Glomerular visceral epithelial cell (primary cell): Measurements from ENCODE around the gene AGAP1.
A peak's percentile ranks its signal among the peaks of the same experiment; 100 is the strongest.
"Not testable (repeated sequence)": the region's sequence is repeated elsewhere in the genome, so short reads cannot be mapped to it uniquely, and the experiment has no call there.

Experiments used
- DNase-seq: peaks from one replicate; pipeline ENCODE4 v3.0.0-alpha.2; 2016; ENCODE audit errors: extremely low spot score

The AGAP1 gene

DNA sequence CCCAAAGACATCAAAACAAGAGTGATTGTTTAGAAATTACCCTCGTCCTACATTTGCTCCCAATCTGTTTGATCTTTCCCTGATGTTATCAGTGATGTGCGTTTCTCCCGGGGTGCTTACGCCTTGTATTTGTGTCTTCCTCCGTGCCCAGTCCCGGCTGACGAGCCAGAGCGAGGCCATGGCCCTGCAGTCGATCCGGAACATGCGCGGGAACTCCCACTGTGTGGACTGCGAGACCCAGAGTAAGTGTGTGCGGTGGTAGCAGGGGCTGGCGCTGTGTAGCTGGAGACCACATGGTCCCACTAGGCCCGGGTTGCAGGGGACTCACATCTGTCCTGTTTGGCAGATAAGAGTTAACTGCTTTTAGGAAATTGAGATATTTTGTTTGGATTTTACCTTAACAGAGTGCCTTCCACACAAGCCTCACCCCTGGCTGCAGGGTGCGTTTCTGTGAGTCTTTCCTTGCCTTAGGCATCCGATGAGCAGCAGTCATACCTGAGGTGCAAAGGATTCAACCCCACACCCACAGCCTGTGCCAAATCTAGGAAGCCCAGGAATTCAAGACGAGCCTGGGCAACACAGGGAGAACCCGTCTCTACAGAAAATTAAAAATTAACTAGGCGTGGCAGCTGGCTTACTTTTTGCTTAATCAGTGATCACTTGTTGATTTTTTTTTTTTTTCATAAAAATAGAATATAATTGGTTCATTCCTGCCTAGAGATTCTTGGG lies 546.9 kb downstream of the AGAP1 start:
- DNase-seq, result peak; percentile 17

DNA sequence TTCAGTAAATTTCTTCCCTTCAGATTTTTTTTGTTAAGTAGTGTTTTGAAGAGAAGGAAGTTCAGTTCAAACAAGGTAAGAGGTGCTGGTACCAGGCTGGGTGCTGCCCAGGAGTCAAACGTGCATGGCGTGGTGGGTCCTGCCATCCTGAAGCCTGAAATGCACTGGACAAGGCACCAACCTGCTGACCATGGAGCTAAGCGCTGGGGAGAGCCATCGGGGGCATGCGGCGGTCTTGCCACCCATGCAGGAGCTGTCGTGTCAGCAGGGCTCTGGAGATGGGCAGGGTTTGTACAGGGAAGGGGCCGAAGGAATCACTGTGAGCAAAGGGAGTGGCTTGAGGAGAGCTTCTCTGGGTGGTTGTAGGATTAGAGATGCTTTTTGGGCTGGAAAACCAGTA lies 547.8 kb downstream of the AGAP1 start:
- no peak for DNase-seq

DNA sequence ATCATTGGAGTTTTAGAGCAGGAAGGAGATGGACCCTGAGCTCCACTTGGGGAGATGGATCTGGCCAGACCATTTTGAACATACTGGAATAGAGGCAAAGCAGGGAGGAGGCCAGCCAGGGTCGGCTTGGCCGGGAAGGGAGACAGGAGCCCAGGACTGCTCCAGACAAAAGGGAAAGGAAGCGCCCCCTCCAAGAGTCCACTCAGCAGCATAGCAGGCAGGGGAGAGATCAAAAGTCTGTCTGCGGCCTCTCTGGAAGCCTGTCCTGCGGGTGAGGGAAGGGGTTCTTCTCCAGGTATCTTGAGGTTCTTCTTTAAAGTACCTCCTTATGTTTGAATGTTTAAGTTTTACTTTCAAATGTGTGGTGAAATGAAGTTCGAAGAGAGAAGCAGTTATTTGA lies 548.2 kb downstream of the AGAP1 start:
- no peak for DNase-seq

DNA sequence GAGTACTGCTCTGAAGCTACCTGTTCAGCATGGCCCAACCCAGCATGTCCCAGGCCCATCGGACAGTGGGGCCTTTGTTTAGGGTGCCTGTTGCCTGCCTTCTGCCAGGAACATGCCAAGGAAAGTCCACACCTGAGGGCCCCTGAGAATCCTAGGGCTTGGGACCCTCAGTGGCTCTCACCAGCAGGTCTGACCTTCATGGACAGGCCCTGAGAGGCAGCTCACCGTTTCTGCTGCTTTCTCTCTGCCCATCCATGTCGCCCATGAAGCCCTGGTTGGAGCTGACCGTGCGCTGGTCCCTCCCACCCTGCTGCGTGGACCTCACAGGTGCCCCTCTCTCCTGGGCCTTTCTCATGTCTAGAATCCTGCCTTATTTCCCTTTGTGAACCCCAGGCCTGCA lies 550.3 kb downstream of the AGAP1 start:
- DNase-seq, result no peak

DNA sequence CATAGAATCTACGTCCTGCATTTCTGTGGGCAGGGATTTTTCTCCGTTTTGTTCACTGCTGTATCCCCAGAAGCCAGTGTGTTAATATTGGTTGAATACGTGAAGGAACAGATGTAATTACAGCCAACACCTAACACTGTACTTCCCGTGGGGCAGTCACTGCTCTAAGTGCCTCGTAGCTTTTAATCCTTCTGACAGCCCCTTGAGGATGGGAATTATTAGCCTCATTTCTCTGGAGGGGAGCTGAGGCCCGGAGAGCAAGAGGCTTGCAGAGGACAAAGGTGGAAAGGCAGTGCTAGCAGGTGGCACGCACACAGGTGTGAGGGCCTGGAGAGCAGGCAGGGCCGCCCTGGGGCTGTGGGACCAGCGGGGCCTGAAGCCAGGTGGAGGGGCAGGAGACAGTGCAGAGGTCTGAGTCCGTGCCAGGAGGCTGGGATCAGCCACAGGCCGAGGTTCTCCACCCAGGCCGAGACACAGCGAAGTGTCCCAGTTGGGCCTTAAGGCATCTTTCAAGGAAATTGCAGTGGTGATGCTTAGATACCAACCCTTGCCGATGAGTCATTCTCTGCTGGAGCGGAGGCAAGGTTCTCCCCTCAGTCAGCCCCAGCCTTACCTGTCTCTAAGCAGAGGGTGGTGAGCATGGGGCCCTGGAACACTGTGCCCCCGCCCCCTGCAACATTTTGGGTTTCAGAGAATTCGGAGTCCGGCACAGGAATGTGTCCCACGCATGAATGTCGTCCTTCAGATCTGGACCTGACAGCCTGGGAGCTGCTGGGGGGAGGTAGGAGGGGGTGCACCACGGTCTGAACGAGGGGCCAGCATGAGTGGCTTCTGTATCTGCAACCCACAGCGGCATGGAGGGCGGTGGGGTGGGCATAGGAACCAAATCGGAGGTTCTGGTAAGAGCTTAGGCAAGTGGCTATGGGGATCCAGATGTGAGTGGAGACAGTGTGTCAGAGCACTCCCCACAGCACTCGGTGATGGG lies 551.7 kb downstream of the AGAP1 start:
- no peak for DNase-seq

DNA sequence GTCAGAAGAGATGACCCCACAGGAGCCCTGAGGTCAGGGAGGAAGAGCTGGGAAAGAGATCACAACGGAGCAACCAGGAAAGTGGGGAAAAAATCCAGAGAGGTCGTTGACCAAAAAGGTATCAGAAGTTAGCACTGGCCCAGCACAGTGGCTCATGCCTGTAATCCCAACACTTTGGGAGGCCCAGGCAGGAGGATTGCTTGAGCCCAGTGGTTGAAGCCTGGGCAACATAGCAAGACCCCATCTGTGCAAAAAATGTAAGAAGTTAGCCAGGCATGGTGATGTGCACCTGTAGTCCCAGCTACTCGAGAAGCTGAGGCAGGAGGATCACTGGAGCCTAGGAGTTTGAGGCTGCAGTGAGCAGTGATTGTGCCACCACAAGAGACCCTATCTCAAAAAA lies 552.9 kb downstream of the AGAP1 start:
- DNase-seq, result no peak

DNA sequence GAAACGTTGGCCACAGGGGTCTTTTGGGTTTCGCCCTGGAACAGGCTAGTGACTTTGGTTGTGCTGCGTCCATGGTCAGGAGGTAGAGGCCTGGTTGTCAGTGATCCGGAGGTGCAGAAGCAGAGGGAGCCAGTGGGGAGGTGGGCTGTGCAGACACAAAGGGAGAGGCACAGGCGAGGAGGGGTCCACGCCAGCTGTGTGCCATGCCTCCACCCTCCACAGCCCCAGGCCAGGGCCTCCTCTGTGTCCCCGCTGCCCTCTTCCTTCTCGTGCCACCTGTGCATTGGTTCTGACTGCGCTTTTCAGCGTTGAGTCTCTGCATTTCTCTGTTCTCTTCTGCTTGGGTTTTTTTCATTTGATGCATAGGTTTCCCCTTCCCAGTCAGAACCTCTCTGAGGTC lies 553.3 kb downstream of the AGAP1 start:
- no peak for DNase-seq

DNA sequence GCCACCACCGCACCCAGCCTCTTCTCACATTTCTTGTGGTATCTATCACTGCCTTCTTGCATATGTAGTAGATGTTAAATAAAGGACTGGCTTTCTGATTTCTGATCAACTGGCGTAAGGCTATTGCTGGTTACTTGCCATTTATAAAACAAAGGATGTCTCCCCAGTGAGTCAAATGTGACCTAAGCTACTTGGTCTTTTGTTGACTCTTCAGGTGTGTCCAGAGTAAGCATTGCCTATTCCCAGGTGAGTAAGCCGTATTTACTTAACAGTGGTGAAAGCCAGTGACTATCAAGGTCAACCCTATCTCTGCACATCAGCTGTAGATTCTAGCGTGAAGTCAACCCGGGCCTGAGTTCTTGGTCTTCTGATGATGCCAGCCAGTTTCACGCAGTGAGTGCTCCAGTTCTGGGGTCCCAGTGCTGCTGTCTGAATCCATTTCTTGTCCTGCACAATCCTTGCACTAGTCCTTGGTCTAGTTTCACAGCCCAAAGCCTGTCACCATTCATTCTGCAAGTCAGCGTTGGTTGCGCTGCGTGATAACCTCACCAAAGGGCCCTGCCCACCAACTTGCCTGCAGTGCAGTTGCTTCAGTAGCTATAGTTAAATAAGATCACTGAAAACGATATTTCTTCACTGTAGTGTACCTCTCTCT lies 554.2 kb downstream of the AGAP1 start:
- no peak for DNase-seq

DNA sequence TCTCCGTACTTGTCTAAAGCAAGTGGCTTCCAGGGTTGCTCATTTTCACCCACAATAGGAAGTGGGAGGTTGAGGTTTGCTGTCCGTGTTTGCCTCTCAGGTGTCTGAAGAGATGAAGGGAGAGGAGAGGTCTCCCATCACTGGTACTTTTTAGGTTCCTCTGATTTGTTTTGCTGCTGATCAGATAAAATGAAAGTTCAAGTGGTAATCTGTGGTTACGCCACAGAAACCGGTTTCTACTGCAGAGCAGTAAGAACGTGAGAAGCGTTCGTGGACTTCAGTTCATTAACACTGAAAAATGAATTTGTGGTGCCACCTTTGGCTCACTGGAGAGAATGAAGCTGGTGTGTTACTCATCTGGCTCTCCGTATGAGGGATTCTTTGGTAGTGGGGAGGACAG lies 556.1 kb downstream of the AGAP1 start:
- no peak for DNase-seq

DNA sequence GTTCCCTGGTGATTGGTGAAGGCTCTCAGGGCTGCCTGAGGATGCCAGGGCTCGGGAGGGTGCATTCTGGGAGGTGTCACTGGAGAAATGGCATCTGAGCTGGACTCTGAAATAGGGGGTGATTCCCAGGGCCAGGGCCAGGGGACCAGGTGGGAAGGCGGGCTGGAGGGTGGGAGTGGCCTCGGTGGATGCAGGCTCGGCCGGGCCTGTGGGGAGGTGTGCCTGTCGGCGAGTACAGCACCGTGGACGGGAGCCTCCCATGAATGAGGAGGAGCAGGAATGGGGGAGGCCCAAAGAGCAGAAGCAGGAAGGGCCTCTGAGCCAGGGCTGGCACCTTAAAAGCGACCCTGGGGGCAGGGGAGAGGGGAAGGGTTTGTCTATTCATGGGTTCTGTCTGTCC lies 557.5 kb downstream of the AGAP1 start:
- no peak for DNase-seq

DNA sequence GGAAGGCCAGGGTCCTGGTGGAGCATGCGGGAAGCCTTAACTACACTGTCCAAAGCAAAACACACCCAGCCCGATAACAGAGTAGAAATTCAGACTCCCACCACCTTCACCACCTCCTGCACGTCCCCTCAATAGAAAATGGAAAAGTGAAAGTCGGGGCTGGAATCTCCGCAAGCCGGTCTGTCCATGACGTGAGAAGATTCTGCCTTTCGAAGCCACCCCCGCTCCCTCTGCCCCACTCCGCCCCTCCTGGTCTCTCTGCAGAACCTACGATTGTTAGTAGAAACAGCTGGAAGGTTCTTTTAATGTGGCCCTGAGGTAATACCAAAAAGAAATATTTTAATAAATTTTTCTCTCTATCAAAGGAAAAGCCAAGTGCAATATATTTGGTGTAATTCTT lies 558.0 kb downstream of the AGAP1 start:
- DNase-seq, result no peak

DNA sequence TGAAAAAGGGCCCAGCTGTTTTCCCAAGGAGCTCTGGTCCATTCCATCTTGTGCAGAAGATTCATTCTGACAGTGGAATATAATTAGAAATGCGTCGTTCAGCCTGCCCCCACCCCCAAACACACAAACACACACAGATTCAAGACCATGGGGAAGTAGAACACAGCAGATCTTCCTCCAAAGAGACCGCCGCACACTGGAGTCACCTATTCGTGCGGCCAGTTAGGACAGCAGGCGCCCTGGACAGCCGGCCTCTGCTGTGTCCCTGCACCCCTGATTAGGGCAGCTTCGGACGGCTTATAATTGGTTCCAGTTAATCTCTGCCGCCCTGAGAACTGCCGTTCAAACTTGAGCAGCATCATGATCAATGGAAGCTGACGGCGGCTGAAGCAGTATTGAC lies 558.4 kb downstream of the AGAP1 start:
- no peak for DNase-seq

DNA sequence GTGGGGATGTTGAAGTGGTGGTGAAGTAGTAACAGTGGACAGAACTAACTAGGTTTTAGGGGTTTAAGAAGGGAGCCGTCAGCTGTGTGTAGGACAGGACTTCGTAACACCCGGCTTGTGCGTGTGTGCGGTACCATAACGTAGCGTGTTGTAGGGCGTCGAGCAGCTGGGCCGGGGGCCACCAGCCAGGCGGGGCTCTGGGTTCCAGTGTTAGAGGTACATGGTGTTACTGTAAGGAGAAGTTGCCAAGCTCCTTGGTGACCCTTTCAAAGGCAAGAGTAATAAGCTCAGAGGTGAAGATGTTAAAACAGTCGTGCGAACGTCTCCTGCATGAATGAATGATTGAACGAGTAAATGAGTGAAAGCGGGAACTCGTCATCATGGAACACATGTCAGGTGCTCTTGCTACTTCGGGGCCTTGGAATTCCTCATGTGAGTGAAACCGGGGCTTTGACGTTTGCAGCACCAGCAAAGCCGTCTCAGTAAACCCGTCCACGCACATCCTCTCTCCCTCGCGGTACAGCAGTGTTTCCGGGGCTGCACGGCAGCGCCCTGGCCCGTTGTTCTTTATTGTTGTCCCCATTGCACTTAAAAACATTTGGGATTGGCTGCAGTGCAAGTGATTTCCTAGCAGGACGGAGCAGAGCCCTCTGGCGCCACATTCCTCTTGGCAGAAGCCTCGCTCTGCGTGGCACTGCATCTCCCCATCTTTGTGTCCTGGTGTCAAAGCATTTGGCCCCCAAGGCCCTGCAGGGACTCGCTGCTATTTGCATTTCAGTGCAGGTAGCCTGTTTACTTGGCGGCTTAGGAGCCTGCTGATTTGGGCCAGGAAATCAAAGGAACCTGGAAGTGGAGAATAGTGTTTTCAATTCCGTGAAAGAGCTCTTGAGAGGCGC lies 559.3 kb downstream of the AGAP1 start:
- DNase-seq, result no peak

DNA sequence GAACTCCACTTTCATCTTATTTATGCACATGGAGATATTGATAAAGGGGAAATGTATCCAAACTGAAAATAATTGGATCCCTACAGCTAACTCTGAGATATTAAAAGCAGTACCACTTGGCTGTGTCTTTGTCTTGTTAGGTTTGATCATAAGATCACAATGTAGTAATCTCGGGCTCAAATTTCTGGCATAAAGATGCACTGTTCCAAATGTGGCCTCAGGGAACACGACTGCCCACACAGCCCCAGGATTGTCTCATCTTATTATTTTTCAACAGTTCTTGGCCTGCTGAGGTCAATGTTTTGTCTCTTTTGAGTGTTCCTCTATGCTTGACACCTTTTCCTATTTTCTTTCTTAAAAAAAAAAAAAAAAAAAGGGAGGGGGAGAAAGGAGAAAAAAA lies 560.3 kb downstream of the AGAP1 start:
- no peak for DNase-seq

DNA sequence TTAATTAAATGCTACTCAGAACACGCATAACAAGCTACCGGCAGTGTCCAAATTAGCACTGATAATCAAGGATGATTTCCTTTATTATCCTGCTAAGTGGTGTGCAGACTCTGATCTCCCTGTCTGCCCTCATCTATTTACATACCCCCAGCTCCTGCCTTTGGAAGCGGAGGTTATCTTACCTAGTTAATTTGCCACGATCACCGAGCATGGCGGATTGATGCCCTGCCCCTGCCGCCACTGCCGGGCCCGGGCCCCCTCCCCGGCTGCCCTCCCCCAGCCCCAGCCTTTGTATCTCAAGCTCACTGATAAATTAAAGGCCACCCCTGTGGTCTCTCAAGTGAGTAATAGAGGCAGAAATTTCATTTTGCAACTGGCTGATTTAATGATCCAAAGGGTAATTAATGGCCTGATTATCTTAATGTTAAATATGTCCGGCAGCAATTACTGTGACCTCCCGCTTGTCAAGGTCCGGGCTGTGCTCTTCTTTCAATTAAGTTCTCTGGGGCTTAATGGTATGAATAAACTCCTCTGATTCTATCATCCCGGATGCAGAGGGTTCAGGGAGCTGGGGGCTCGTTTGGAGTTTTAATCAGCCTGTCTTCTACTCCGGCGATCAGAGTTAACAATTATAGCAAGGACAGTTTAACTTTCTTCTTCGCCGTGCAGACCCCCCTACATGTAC lies 560.9 kb downstream of the AGAP1 start:
- DNase-seq, result no peak

DNA sequence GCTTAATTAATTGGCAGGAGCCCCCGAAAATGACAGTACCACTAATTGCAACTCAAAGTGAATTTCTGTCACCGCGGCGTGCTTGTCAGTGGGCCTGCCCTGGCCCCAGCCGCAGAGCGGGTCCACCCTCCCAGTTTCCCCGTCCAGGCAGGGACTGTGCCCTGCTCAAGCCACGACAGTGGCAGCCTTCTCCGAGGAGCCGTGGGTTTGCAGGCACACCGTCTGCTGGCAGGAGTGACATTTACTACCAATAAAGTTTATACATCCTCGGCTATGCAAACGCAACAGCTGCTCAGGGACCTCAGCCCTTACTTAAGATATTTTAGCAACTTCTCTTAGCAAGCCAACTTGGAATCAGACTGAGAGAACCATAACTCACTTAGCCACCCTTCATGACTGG lies 561.6 kb downstream of the AGAP1 start:
- no peak for DNase-seq

DNA sequence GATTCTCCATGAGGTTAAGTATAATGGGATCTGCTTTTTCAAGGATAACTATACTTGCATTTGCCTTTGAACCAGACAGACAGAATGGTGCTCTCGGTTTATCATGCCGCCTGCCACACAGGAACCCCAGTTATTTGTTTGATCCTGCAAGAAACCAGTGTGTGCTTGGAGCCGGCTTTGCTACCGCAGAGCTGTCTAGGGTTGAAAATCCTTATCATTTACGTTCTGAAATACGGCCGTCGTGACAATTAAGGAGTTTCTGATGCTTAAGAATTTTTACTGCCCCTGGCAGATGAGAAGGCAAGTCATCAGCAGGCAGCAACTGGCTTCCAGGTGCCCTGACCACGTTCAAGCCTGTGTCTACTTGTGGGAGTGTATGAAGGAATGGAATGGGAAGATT lies 562.3 kb downstream of the AGAP1 start:
- no peak for DNase-seq

DNA sequence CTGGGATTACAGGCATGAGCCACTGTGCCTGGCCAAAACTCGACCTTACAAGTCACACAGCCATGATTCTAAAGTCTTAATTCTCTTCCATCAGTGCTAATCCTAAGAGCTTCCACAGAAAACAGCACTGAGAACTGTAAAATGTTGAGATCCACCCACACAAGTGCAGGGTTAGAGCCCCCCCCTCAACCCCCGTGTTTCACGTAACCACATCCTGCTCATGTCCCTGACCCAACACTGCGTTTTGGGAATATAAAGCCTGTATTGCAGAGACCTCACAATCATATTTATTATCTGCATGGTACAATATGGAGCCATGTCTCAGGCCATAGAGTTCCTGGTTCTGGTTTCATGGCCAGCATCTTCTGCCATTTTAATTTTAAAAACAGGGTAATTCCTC lies 563.5 kb downstream of the AGAP1 start:
- no peak for DNase-seq

DNA sequence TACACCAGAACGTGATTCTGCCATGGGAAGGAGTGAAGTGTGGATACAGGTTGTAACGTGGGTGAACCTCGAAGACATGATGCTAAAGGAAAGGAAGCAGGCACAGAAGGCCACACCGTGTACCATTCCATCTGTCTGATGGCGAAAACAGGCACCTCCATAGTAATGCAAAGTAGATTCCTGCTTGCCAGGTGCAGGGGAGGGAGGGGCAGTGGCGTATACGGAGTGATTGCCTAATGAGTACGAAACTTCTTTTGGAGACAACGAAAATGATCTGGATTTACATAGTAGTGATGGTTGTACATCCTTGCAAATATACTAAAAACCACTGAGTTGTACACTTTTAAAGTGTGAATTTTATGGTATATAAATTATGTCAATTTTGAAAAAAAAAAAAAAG lies 567.7 kb downstream of the AGAP1 start:
- no peak for DNase-seq

DNA sequence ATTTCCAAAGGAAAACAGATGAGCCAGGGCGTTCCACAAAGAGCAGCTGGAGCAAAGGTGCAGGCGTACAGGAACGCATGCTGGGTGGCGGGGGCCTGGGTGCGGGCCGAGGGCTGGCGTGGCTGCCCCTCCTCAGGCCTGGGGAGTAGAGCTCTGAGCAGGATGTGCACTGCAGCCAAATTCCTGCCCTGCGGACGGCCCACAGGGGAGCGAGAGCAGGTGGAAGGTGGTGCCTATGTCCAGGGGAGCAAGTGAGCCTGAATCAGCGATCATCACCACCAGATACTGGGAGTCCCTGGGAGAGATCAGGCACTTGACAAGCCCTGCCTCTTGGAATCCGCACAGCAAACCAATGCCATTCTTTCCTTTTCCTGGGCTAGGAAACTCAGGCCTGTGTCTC lies 568.1 kb downstream of the AGAP1 start:
- DNase-seq, result no peak

DNA sequence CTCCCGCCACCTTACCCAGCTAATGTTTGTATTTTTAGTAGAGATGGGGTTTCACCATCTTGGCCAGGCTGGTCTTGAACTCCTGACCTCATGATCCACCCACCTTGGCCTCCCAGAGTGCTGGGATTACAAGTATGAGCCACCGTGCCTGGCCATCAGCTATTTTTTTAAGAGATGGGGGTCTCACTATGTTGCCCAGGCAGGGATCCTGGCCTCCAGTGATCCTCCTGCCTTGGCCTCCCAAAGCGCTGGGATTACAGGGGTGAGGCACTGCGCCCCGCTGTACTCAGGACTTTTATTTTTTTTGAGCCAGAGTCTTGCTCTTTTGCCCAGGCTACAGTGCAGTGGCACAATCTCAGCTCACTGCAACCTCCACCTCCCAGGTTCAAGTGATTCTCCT lies 569.0 kb downstream of the AGAP1 start:
- not testable (repeated sequence) for DNase-seq
